Effector CD8-positive, alpha-beta T cell (primary cell): ENCODE results near the gene RALB.

Source experiments
- DNase-seq: peaks from one replicate; lab custom pipeline; 2025; lab: John Stamatoyannopoulos, UW

Gene RALB

DNA sequence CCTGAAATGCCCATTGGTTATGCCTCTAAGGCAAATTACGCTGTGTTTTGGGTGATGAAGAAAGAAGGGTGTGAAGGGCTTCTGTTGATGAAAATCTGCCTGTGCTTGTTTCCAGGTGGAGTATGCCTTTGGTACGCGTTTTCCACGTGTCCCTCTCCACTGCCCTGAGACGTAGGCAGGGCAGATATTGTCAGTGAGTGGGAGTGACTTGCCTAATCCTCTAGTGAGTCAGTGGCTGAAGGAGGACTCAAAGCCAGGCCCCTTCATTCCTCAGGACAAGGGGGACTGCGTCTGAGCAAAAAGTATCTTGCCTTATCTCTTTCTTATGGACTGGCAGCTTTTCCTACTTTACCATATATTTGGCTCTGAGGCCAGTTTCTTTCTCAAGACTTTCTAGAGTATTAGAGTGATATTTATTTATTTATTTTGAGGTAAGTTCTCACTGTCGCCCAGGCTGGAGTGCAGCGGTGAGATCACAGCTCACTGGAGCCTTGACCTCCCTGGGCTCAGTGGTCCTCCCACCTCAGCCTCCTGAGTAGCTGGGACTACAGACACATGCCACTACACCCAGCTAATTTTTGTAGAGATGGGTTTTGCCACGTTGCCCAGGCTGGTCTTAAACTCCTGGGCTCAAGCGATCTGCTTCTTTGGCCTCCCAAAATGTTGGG lies 10.2 kb downstream of the RALB start:
- no peak for DNase-seq

DNA sequence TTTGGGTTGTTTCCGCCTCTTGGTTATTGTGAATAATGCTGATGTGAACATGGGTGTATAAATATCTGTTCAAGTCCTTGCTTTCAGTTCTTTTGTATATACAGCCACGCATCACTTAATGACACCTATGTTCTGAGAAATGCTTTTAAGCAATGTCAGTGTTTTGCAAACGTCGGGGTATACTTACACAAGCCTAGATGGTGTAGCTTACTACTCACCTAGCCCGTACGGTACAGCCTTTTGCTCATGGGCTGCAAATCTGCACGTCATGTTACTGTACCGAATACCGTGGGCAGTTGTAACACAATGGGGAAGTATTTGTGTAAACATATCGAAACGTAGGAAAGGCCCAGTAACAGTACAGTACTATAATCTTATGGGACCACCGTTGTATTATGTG lies 12.4 kb downstream of the RALB start:
- no peak for DNase-seq

DNA sequence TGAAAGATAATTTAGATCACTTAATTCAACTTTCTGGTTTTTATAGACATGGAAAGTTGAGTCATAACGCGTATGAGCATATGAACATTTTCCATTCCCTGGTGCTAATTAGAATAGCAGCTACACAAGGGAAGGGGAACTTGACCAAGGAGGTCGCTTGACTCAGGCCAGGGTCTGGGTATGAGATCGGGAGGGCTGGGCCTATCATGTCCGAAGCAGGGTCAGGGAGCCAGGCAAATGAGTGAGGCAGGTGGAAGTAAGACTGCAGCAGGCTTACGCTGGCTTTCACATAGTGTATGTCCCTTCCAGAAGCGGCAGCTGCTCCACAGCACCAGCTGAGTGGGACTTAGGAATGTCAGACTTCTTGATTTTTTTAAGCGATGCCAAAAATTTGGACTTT lies 14.7 kb downstream of the RALB start:
- DNase-seq = no peak

DNA sequence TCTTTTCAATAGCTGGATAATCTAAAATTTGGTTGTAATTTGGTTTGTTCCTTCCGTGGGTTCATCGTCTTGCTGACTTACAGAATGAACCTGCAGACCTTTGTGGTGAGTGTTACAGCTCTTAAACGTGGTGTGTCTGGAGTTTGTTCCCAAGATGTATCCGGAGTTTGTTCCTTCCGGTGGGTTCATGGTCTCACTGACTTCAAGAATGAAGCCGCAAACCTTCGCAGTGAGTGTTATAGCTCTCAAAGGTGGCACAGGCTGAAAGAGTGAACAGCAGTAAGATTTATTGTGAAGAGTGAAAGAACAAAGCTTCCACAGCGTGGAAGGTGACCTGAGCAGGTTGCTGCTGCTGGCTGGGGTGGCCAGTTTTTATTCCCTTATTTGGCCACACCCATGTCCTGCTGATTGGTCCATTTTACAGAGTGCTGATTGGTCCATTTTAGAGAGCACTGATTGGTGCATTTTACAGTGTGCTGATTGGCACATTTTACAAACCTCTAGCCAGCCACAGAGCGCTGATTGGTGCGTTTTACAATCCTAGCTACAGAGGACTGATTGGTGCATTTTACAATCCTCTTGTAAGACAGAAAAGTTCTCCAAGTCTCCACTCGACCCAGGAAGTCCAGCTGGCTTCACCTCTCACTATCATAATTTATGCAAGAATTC lies 16.6 kb downstream of the RALB start:
- no peak for DNase-seq

GRCh38 chr2:120269816-120270215 lies 17.2 kb downstream of the RALB start:
- DNase-seq = no peak

- no peak for DNase-seq
Measured at GRCh38 chr2:120271711-120272379, 19.2 kb downstream of the RALB start.

DNA sequence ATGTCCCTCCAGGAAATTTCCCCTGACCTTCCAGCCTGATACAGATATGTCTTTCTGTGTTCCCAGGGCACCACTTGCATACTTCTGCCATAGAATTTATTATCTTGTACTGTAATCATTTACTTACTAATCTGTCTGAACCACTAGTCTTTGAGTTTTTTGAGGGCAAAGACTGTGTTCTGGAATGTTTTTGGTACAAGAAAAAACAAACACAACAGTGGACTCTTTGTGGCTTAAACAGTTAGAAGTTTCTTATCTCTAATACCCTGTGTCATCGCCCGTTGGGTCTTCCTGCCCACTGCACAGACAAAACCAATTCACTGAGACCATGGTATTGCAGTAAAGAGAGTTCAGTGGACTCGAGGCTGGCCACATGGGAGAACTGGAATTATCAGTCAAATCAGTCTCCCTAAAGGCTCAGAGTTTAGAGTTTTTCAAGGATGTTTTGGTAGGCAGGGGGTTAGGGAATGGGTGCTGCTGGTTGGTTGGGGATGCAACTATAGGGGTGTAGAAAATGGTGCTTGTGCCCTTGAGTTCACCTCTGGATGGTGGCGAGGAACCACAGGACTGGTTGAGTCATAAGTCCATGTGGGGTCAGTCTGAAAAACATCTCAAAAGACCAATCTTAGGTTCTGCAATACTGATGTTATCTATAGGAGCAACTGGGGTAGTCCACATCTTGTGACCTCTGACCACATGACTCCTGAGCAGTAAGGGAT lies 20.3 kb downstream of the RALB start:
- DNase-seq = no peak

DNA sequence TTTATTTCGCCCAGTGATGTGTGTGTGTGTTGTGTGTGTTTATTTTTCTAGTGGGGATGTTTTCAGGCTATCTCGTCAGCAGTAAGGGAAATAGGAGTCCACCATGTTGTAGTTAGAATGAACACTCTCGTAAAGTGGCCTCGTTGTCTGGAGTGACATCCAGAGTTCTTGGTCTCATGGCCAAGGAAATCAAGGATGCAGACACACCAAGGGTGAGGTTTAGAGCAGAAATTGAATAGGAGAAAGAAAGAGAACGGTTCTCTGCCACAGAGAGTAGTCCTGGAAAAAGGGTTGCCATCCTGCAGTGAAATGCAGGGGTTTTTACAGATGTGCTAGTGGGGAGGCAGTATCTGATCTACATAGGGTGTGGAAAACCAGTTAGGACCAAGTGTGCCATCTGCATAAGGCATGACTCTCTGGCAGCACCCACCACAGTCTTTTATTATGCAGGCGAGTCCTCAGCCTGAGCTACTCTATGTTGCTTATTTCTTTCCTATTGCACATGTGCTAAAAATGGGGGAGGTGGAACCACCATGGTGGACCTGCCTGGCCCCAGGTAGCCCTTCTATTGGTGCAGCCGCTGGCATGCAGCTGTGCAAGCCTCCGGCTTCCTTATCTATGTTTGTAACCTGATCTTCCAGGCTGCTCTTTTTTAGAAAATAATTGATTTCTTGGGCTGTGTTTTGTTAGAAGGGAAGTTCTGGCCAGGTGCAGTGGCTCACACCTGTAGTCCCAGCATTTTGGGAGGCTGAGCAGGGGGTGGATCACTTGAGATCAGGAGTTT lies 23.2 kb downstream of the RALB start:
- no peak for DNase-seq

GRCh38 chr2:120277505-120278205 lies 25.0 kb downstream of the RALB start:
- DNase-seq = no peak

DNA sequence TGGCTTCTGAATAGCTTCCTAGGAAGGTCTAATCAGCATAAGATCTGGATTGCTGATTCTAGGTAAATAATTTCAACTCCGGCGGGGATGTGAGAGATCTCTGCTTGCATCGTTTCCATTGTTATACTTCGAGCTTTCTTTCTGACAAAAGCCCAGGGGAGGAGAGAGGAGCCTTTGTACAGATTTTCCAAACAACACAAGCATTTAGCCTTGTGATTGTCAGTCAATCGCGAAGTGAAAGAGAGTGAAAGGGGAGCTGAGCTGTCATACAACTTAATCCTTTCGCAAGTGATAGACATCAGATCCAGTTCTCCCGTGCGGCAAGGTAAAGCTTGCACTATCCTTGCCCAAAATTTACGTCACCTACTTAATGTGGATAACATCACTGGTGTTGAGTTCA lies 26.2 kb downstream of the RALB start:
- no peak for DNase-seq

DNA sequence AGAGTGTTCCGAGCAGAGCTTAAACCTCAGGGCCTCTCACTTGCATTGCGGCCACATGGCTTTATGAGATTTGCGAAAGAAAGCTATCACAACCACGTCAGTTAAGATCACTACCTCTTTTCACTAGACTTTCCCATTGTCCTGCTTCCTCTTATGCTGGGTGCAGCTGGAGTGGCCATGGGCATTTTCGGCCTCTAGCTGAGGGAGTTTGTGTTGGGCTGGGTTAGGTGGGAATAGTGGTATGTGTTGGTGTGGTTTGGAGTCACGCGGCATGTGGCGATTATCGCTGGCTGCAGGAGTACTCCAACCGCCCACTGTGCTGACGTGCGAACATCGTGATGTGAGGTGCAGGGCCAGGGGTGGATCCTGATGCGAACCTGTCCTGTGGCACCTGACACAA lies 27.1 kb downstream of the RALB start:
- DNase-seq = no peak

DNA sequence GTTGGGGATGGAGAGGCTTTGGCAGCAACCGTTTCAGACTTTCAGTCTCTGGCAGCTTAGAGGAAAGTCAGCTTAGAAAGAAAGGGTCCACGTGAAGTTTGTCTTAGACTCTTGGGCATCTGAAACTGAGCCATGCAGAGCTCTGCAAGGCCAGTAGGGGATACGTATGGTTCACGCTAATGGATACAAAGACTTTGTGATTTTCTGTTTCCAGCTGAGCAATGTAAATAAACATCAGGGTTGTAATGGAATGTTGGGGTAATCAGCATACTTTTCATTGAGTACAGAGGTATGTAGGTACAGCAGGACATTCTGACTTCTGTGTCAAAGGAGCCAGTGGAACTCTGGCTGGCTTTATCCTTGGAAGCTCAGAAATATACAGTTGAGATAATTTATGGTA lies 31.0 kb downstream of the RALB start:
- DNase-seq = no peak

DNA sequence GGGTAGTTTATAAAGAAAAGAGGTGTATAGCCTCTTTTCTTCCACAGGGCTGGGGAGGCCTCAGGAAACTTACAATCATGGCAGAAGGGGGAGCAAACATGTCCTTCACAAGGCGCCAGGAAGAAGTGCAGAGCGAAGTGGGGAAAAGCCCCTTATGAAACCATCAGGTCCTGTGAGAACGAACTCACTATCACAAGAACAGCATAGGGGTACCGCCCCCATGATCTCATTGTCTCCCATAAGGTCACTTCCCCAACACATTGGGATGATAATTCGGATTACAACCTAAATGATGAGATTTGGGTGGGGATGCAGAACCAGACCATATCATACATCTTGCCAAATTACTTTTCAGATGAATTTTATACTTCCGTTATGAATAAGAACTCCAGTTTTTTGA lies 32.4 kb downstream of the RALB start:
- DNase-seq = no peak

GRCh38 chr2:120287183-120288015 lies 34.7 kb downstream of the RALB start:
- DNase-seq = no peak

DNA sequence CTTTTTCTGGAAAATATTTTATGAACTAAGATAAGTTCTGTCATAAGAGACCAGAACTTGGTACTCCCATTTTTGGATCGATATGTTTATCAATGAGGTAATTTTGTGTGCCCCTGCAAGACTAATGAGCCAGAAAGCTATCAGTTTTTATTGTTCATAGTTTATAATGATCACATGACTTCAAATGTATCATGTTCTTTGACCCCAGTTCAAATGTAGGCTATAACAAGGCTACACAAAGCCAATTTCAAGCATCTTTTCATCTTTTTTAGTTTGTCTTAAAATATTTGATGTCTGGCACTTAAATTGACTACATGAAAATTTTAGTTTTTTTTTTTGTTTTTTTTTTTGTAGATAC lies 35.3 kb downstream of the RALB start:
- DNase-seq = no peak

DNA sequence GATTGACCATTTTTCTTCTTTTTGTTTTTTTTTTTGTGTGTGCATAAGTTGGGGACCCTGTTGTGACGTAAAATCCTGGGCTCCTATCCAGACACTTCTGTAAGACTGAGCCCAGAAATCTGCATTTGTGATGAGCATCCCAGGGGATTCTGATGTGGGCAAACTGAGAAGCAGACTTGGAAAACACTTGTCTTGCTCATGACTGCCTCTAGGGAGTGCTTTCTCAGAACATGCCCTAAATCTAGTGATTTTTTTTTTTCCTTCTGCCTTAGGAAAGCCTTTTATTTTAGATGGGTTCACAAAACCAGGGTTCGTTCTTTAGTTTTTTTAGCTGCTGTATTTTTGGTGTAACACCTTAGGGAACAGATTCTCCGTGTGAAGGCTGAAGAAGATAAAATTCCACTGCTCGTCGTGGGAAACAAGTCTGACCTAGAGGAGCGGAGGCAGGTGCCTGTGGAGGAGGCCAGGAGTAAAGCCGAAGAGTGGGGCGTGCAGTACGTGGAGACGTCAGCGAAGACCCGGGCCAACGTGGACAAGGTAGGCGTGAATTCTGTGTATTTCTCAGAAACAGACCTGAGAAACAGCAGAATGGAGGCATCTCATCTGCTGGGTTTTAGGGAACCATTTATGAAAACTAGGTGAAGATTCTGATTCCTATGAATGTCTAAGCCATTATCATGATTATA lies 36.7 kb downstream of the RALB start:
- no peak for DNase-seq

- DNase-seq = no peak
Measured at GRCh38 chr2:120290737-120291136, 38.1 kb downstream of the RALB start.

DNA sequence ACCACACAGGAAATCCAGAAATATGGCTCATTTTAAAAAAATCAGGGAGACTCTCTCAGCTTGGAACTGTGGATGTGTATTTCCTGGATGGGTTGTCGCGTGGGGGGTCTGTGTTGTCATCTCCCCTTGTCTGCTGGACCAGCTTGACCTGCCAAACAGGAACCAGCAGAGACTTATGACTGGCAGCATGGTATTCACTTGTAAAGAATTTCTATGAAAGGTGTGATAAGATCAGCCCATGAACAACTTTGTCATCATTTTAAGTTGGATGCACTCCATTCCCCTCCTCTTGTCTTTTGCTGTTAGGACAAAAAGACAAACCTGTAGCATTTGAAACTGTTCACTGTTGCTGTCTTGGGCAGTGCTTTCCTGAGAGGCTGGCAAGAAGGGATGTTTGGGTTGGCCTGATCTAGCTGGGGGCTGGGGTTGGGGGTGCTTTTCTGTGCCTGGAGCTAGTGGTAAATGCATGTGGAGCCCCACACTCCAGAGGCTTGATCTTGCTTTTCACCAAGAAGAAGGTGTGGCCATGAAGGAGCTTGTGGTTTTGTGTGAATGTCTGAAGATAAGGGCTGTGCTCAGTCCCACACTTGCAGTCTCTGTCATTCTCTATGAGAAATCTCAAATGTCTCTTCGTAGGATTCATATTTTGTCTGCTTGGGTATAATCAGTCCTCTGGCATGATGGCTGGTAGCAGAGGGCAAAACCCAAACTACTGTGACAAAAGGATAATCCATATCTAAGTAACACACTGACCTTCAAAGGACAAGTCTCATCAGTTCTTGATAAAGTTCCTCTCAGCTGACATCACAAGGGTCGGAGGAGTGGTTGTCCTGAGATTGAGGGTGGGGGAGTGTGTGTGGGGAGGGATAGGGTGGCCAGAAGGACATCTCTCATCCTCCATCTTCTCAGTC lies 39.0 kb downstream of the RALB start:
- no peak for DNase-seq
